Measurements from ENCODE around the gene MYO9B. TPM values are rescaled to one million over a fixed set of nuclear protein-coding genes. Genes with fewer than 3 reads are reported as not detected.
A peak's percentile ranks its signal among the peaks of the same experiment; 100 is the strongest.

The MYO9B gene
- total and polyA plus RNA-seq, 9 of the 15 experiments (the other 6 are each of a cell fraction or from before 2014, with no cell fraction given): 2.4 to 77.6 (median 23.0) TPM

GRCh38 chr19:17128820-17129219 is 53.2 kb downstream of the MYO9B start:
- Histone ChIP-seq H4K20me1 (replicated peaks; ENCODE audit: control insufficient read depth, insufficient read depth, low read length) (peaks cover 4% of the 10 kb centered on the region; the same call in 1 of the 2 replicates), H3K27ac (ENCODE audit: extremely low read depth, low read depth, low read length) (no peak overlapping the region), H3K4me1 (replicated peaks in 1 of 2; ENCODE audit: control insufficient read depth in 2 of 2, insufficient read depth in 2 of 2, low read length in 2 of 2) (peaks cover 0 to 8% of the 10 kb centered on the region in 2 experiments; a peak in 2 of 5 replicates), H3K4me3 (no peak overlapping the region), H2AFZ (ENCODE audit: low read depth, low read length) (no peak overlapping the region), H3K36me3 (ENCODE audit: control insufficient read depth, insufficient read depth, low read length) (no peaks in the 10 kb centered on the region), H3K9me1 (ENCODE audit: control insufficient read depth, insufficient read depth, low read length) (peaks cover 4% of the 10 kb centered on the region), H3K9me3 (replicated peaks; ENCODE audit: control insufficient read depth, insufficient read depth, low read depth, low read length) (no peaks in the 10 kb centered on the region), H3K27me3 (ENCODE audit: control insufficient read depth in 2 of 2, insufficient read depth in 2 of 2, low read length in 2 of 2) (no peaks in the 10 kb centered on the region), H3K9ac (ENCODE audit: insufficient read depth in 1 of 2, low read depth in 2 of 2, low read length in 2 of 2) (peak overlapping the region in 1 of 2 experiments; percentile 20; a peak in 2 of 4 replicates), H3K79me2 (ENCODE audit: control insufficient read depth, insufficient read depth, low read length) (no peaks in the 10 kb centered on the region), H3K4me2 (ENCODE audit: insufficient read depth, low read length) (no peak overlapping the region)
- WGBS (ENCODE audit: insufficient coverage, low coverage, missing lambda C conversion rate): 89% methylated on average over 9 of the region's 9 CpGs
- FAIRE-seq (no peak), ATAC-seq (no peak), DNase-seq (ENCODE audit: extremely low read depth in 1 of 4, low spot score in 3 of 4) (no peak)
- intact Hi-C loops (cut with micrococcal nuclease) (no loop called here), in situ Hi-C loops (cut with MboI) (no loop called here)
- CTCF ChIA-PET (ENCODE audit: low intra/inter-chr PET ratio): no interaction called here
- POLR2A ChIA-PET: interaction anchor here (0.7 kb wide), 1 partner anchor 20 kb away, joined by 3 read pairs; no protein-coding TSS in a partner anchor
- TF ChIP-seq RBM17 (IDR thresholded peaks at IDR 0.05; ENCODE audit: borderline replicate concordance, low read depth, low read length) (no peak), IFI16 (CRISPR knock-in tag; IDR thresholded peaks at IDR 0.05) (no peak), GATAD2A (IDR thresholded peaks at IDR 0.05) (no peak), ZNF830 (CRISPR knock-in tag; IDR thresholded peaks at IDR 0.05) (no peak), BRF1 (IDR thresholded peaks at IDR 0.05; ENCODE audit: borderline replicate concordance, extremely low read depth, insufficient read length) (no peak), ETS2 (tag; IDR thresholded peaks at IDR 0.05; ENCODE audit: borderline replicate concordance, poor library complexity, severe bottlenecking) (no peak), SAFB2 (IDR thresholded peaks at IDR 0.05; ENCODE audit: borderline replicate concordance, low read depth, low read length, severe bottlenecking) (no peak)
- BruUV-seq (replicated peaks): no TSS peak
